ENCODE data around the gene CRAMP1.
"Not testable (repeated sequence)": the region's sequence is repeated elsewhere in the genome, so short reads cannot be mapped to it uniquely, and the experiment has no call there.

CRAMP1 gene

DNA sequence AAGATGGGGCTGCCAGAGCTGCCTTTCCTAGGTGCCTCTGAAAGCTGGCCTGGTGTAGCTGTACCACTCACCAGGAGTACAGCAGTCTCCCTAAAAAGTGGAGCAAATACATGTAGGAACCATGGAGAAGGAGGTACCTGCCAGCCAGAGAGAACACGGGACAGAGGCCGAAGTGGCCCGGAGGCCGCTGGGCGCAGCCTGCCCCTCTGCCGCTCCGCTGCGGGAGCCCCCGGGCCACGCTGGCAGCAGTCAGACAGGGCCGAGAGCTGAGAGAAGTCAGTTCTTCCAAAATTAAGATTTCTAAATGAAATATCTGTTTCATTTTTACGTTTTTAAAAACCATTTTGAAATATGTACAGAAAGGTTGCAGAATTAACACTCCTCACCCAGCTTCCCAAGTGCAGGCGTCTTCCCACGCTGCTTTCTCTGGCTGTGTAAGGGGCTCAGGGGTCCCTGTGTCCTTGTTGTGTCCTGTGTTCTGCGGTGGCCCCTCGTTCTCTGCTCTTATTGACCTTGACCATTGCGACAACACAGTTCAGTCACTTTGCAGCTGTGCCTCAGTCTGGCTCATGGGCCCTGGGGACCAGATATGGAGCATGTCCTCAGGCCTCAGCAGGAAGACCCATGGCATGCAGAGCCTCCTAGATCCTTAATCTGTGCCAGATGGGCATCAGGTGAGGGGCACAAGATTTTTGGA lies 98.8 kb downstream of the CRAMP1 start:
- no peak for DNase-seq (ENCODE audit: low read depth, low spot score)

DNA sequence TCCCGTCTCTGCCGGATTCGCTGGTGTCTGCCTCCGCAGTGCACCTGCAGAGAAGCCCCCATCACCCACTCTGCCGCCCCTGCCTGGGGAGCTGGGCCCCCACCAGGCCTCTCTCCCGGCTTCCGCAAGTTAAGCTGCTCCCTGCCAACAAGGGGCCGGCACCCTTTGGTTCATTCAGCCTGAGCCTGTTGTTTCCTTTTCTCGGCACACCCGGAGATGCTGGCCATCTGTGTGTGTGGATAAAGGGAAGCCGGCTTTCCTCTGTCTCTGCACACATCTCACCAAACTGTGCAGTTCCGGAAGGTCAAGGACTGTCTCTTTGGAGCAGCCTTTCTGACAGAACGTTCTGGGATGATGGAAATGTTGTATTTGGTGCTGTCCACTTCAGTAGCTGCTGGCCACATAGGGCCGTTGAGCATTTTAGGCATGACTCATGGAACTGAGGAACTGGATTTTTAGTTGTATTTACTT lies 100.7 kb downstream of the CRAMP1 start:
- no peak for DNase-seq (ENCODE audit: low read depth, low spot score)

DNA sequence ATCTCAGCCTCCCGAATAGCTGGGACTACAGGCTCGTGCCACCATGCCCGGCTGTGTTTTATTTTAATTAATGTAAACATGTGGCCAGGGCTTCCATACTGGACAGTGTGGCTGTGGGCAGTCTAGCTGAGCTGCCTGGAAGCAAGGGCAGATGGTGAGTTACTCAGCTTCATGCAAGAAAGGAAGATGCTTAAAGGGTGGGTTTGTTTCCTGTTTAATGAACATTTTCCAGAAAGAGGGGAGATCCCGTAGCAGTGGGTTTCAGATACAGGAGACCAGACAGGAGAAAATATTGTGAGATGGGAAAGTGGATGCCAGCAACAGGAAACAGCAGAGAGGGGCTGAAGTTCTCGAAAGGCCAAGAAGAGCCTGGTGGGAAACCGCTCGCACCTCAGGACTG lies 101.2 kb downstream of the CRAMP1 start:
- no peak for DNase-seq (ENCODE audit: low read depth, low spot score)

DNA sequence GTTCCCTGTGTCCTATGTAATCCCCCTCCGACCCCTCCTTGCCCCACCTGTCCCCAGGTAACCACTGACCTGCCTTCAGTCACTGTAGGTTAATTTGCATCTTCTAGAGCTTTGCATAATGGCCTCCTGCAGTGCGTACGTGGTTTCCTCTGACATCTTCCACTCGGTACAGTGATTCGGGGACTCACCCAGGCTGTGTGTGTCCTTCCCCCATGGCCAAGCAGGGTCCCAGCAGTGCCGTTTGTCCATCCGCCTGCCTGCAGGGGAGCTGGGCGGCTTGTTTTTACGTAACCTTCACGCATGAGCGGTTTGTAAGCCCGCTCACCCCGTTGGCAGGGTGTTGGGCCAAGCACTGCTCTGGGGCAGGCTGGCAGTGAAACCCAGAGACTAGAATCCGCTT lies 101.8 kb downstream of the CRAMP1 start:
- DNase-seq (ENCODE audit: low read depth, low spot score) = no peak

DNA sequence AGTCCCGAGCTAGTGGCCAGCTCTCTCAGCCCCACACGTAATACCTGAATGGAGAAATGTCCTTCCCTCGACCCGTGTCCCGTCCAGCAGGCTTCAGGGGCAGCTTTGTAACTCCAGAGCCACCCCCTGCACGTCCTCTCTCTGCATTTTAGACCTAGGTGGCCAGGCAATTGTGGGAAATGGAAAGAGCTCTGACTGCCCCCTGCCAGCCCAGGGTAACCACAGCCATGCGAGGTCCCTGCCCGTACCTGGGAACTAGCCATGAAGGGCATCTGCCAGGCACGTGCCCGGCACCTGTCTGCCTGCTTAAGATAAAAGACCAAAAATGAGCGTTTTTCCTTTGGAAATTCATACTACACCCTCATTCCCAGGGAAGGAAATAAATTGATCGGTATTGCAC lies 103.1 kb downstream of the CRAMP1 start:
- no peak for DNase-seq (ENCODE audit: low read depth, low spot score)

DNA sequence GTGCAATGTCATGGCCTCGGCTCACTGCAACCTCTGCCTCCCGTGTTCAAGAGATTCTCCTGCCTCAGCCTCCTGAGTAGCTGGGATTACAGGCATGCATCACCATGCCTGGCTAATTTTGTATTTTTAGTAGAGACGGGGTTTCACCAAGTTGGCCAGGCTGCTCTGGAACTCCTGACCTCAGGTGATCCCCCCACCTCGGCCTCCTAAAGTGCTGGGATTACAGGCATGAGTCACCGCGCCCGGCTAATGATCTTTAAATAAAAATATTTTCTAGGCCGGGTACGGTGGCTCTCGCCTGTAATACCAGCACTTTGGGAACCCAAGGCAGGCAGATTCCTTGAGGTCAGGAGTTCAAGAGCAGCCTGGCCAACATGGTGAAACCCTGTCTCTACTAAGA lies 106.1 kb downstream of the CRAMP1 start:
- not testable (repeated sequence) for DNase-seq (ENCODE audit: low read depth, low spot score)

DNA sequence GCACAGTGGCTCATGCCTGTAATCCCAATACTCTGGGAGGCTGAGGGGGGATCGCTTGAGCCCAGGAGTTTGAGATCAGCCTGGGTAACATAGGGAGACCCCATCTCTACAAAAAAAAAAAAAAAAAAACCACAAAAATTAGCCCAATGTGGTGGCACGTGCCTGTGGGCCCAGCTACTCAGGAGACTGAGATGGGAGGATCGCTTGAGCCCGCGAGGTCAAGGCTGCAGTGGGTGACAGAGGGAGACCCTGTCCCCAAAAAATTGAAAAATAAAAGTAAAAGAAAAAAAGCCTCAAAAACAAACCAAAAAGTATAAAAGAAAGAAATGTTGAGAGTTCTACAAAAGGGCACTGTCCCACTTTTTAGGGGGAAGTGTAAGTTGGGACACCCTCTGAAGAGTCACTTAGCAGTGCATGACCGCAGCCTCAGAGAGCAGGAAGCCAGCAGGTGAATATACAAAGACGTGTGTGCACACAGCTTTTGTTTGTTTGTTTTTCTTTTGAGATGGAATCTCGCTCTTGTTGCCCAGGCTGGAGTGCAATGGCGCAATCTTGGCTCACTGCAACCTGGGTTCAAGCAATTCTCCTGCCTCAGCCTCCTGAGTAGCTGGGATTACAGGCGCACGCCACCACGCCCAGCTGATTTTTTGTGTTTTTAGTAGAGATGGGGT lies 107.5 kb downstream of the CRAMP1 start:
- not testable (repeated sequence) for DNase-seq (ENCODE audit: low read depth, low spot score)

DNA sequence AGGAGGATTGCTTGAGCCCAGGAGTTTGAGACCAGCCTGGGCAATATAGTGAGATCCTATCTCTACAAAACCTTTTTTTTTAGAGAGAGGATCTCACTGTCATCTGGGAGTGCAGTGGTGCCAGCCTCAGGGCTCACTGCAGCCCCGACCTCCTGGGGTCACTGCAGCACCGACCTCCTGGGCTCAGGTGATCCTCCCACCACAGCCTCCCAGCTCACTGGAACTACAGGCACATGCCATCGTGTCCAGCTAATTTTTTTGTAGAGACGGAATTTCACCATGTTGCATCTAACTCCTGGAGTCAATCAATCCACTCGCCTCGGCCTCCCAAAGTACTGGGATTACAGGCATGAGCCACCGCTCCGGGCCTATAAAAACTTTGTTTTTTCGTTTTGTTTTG lies 109.2 kb downstream of the CRAMP1 start:
- DNase-seq (ENCODE audit: low read depth, low spot score) = no peak

DNA sequence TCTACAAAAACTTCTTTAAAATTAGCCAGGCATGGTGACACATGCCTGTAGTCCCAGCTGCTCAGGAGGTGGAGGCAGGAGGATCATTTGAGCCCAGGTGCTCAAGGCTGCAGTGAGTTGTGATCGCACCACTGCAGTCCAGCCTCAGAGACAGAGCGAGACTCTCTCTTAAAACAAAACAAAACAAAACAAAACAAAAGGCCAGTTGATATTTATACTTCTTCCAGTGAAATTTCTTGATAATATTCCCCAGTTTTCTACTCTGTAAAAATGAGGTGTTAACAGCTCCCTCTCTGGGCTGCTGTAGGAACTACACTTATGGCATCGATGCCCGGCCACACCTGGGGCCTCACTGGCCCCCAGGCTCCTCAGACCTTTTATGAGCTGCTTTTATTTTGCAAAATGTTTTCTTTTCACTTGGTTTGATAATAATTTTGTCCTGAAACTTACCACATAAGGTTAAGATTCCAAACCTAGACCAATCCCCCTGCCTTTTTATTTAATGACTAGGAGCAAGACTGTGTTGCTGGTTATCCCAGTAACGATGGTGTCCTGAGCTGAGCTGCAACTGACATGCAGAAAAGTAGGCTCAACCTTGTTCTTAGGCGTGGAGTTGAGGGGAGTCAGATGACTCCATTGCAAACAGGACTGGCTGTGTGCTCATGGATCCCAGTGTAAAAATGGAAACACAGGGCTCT lies 111.4 kb downstream of the CRAMP1 start:
- no peak for DNase-seq (ENCODE audit: low read depth, low spot score)

DNA sequence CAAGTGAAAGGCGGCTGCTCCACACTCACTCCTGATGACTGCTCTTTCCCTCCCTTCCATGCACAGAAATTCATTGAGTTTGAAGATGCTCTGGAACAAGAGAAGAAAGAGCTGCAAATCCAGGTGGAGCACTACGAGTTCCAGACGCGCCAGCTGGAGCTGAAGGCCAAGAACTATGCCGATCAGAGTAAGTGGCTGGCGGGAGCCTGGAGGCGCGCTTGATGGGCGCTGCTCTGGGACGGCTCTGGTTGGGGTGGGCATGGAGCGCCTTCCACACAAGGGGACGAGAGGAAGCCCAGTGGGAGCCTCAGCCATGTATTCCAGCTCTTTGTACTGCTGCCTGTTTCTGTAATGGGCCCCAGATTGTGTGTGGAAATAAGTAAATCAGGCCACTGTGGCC lies 112.3 kb downstream of the CRAMP1 start:
- no peak for DNase-seq (ENCODE audit: low read depth, low spot score)

DNA sequence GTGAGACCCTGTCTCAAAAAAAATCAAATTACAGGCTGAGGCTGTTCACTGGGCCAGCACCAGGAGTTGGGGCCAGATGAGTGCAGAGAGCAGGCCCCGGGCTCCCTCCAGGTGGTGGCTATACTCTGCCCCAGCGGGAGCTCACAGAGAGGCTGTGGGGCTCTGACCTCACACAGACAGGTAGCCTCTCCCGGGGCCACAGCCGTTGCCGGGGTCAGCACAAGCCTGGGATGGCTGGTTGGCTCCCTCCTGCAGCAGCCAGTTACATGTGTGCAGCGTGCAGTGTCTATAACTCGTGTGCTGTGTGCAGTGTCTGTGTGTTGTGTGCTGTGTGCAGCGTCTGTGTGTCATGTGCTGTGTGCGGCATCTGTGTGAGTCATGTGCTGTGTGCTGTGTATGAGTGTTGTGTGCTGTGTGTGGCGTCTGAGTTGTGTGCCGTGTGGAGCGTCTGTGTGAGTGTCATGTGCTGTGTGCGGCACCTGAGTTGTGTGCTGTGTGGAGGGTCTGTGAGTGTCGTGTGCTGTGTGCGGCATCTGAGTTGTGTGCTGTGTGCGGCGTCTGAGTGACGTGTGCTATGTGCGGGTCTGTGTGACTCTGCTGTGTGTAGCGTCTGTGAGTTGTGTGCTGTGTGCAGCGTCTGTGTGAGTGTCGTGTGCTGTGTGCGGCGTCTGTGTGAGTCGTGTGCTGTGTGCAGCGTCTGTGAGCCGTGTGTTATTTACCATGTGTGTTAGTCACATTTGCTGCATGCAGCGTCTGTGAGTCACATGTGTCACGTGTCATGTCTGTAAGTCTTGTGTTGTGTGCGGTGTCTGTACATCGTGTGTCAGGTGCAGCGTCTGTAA lies 114.7 kb downstream of the CRAMP1 start:
- DNase-seq (ENCODE audit: low read depth, low spot score) = no peak

Measured in activated naive CD8-positive, alpha-beta T cell treated with anti-CD3 and anti-CD28 coated beads, Interleukin-2, amount 50 U/mL, for 16 hours (primary cell).